Mucosa of gallbladder (tissue), 1 donor: ENCODE results near the gene TWIST2. TPM values are rescaled to one million over a fixed set of nuclear protein-coding genes. Genes with fewer than 3 reads are reported as not detected.

ENCODE experiments used
- DNase-seq: peaks from one replicate; pipeline ENCODE4 v3.0.0-alpha.2; 2020; ENCODE audit warnings: low spot score
- total RNA-seq: library from RNA; stranded (reverse); gene quantifications from one replicate; pipeline ENCODE4 v1.2.1, GENCODE V29; 2021
- donor health status: DM: no; HTN: no; CAD: no.

Gene TWIST2
- total RNA-seq, 1 donor from 2014 or later: 5.9 TPM

DNA sequence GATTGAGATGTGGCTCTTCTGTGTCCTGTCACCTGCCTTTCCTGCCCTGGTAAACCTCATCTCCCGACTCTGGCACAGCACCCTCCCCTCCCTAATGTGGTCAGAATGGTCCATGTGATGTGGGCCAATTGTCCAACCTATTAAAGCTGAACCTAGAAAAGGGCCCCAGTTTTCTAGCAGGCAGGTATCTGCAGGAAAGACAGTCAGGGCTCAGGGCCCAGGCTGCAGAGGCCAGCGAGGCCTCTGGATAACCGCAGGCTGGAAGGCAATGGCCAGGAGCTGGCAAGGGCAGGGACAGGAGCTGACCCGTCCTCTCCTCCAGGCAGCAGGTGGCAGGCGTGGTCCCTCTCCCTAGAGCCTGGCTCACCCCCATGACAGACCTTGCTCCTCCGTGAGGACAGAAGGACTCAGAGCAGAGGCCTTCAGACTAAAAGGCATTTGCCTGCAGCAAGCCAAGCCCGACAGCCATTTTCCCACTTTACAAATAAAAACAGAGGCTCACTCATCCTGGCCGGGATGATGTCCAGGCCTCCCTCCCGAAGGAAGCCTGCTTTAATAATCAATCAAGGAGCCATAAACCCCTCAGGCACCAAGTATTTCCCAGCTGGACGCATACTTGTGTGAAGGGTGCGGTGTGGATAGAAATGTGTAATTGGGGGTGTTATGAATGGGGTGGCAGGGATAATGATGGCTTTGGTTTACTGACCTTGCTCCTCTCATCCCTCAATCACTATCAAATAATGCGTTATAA is 107.1 kb downstream of the TWIST2 start:
- DNase-seq: no peak

DNA sequence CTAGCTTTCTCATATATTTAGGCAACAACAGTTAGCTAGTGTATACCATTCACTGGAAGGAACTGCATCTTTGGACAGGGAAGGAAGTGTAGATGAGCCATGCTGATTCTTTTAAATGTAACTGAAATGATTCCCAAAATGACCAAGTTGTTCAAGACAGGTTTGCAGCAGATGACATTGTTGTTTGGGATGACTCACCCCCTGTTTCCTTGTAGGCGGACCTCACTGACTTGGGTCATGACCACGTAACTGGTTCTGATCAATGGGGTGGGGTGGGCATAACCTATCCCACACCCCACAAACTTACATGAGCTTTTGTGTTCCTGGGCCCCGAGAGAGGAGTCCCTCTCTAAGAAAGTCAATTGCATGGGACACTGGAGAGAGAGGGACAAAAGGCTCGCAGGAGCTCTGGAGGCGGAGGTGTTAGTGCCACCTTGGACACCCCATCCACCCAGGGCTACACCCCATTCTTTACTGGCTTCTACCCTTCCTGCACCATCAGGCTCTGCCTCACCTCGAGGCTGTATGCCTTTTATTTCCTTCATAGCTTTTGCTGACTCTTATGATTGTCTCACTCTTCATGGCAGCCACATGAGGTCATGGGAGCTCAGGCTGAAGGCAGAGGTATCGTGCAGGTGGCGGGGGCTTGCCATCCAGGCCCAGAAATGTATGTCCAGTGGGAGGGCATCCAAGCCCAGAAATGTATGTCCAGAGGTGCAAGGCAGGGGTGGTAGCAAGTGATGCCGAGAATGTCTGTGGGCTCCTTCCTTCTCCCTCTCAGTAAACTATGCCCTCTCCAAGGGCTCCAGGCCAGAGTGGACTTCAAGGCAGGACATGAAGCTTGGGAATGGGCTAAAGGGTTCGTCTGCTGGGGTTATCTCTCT is 108.0 kb downstream of the TWIST2 start:
- DNase-seq: no peak

- DNase-seq: no peak
Observed at GRCh38 chr2:238956676-238957075, 108.8 kb downstream of the TWIST2 start.
